Thoracic aorta (tissue), 2 donors: ENCODE results near the gene UBE2QL1. TPM values are rescaled to one million over a fixed set of nuclear protein-coding genes. Genes with fewer than 3 reads are reported as not detected.

Source experiments
- ATAC-seq: fragments of 150-250 bp; one replicate; pipeline ENCODE4 v1.8.0; 2017; ENCODE audit warnings: low read depth; ENCODE audit not compliant: insufficient number of reproducible peaks, low FRiP score
- DNase-seq: peaks from one replicate; pipeline ENCODE4 v3.0.0-alpha.2; 2020; ENCODE audit warnings: low spot score
- H3K27ac ChIP-seq, 2 donors: fragments of 200-600 bp; sonication (generic); 1 replicate in 1 of 2; 2 replicates in 1 of 2; pipeline ENCODE4 v1.5.1; 2016; ENCODE audit warnings: mild to moderate bottlenecking in 2 of 2, moderate library complexity in 2 of 2
- H3K27me3 ChIP-seq: fragments of 200-600 bp; sonication (generic); replicated peaks from 2 replicates; pipeline ENCODE4 v1.6.0; 2016; ENCODE audit warnings: mild to moderate bottlenecking; ENCODE audit not compliant: insufficient read depth
- H3K36me3 ChIP-seq: fragments of 200-600 bp; sonication (generic); one replicate; pipeline ENCODE4 v1.5.1; 2016
- H3K4me1 ChIP-seq, 2 donors: fragments of 200-600 bp; sonication (generic); 1 replicate in 1 of 2; 2 replicates in 1 of 2; pipeline versions ENCODE4 v1.5.1 to v1.6.0; 2016; ENCODE audit warnings: low read depth in 2 of 2, mild to moderate bottlenecking in 1 of 2; ENCODE audit not compliant: control insufficient read depth in 1 of 2
- H3K4me3 ChIP-seq: fragments of 200-600 bp; sonication (generic); 2 replicates; pipeline ENCODE4 v1.5.1; 2016; ENCODE audit warnings: mild to moderate bottlenecking
- H3K9me3 ChIP-seq: fragments of 200-600 bp; sonication (generic); 2 replicates; pipeline ENCODE4 v1.5.1; 2016
- total RNA-seq, 2 donors: library from RNA; depleted of rRNA; stranded (reverse); fragments of >200 nt; gene quantifications; one replicate each; pipeline versions ENCODE4 v1.1.0 to v1.2.3, GENCODE V29; 2016
- TF ChIP-seq, protein P1 (sequence below): fragments of 200-600 bp; sonication (generic); IDR thresholded peaks from one replicate; pipeline ENCODE4 v1.5.1; 2019; ENCODE audit warnings: antibody characterized with exemption

Gene UBE2QL1
- total RNA-seq, 2 donors from 2014 or later = 3.2 to 3.5 TPM

DNA sequence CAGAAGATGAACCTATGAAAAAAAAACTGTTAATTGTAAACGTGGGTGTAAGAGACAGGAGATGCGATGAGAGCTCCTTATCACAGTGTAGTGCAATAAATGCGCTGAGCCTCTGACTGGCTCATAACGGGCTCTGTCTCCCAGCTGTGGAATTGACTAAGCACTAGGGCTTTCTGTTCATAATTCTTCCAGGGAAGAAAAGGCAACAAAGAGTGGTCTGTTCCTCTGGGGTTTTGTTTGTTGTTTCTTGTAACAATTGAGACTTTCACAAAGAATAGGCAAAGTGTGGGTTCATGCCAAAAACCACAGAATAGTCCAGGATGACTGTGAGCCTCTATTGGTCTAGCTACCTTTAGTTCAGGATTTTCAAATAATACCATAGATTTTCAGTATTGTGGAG, 39.4 kb downstream of the UBE2QL1 start:
- H3K27me3 ChIP-seq = no peaks in the 10 kb centered on the region
- H3K4me3 ChIP-seq = no peak overlapping the region
- no peaks in the 10 kb centered on the region for H3K36me3 ChIP-seq
- H3K9me3 ChIP-seq = no peaks in the 10 kb centered on the region
- H3K4me1 ChIP-seq = peaks cover 5 to 17% of the 10 kb centered on the region in 2 donors
- no peak for DNase-seq
- no peak overlapping the region for H3K27ac ChIP-seq
- TF ChIP-seq, protein P1, sequence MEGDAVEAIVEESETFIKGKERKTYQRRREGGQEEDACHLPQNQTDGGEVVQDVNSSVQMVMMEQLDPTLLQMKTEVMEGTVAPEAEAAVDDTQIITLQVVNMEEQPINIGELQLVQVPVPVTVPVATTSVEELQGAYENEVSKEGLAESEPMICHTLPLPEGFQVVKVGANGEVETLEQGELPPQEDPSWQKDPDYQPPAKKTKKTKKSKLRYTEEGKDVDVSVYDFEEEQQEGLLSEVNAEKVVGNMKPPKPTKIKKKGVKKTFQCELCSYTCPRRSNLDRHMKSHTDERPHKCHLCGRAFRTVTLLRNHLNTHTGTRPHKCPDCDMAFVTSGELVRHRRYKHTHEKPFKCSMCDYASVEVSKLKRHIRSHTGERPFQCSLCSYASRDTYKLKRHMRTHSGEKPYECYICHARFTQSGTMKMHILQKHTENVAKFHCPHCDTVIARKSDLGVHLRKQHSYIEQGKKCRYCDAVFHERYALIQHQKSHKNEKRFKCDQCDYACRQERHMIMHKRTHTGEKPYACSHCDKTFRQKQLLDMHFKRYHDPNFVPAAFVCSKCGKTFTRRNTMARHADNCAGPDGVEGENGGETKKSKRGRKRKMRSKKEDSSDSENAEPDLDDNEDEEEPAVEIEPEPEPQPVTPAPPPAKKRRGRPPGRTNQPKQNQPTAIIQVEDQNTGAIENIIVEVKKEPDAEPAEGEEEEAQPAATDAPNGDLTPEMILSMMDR = no peak
- ATAC-seq = no peak

DNA sequence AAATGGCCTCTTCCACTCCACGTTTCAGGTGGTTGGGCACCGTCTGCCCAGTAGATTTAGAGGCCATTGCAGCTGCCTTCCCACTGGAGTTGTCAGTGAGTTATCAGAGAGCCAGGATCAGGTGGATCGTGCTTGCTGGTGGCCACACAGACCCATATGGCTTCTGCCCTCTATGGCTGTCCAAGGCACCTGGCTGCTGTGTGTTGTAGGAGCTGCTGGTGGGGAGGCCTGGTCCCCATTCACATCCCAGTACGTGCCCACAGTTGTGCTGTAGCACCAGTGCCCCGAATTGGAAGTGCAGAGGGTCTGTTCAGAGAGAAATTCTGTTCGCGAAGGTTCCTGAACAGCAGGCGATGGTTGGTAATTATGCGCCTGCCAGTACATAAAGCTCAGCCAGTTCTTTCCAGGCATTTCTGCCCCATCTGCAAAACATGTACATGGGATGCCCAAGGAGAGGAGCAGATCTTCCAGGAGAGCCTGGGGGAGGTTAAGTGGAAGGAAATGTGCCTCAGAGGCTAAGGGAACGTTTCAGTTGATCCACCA, 41.1 kb downstream of the UBE2QL1 start:
- TF ChIP-seq, protein P1 = no peak
- H3K4me1 ChIP-seq = peaks cover 5 to 17% of the 10 kb centered on the region in 2 donors
- ATAC-seq (no peak), DNase-seq (no peak)
- H3K27me3 ChIP-seq = no peaks in the 10 kb centered on the region
- H3K36me3 ChIP-seq = no peaks in the 10 kb centered on the region
- H3K9me3 ChIP-seq = no peaks in the 10 kb centered on the region
- H3K4me3 ChIP-seq = no peak overlapping the region
- no peak overlapping the region for H3K27ac ChIP-seq

DNA sequence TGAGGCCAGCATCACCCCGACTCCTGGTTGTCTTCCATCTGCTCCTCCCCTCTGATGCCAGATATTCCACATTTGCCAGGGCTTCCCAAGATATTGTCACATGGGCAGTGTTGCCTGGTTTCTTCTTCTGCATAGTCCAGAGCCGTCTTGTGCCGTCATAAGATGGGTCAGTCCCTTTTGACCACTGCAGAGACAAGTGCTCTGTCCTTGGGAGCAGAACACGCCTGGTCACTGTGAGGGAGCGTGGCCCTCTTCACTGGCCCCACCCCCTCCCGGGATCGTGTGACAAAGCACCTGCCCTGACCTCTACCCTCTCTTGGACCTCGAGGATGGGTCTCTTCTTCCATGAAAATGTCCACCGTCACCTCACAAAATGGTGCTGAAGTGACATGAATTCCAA, 41.6 kb downstream of the UBE2QL1 start:
- H3K4me1 ChIP-seq = peaks cover 4 to 17% of the 10 kb centered on the region in 2 donors
- H3K9me3 ChIP-seq = no peaks in the 10 kb centered on the region
- H3K27ac ChIP-seq = no peak overlapping the region
- DNase-seq (no peak), ATAC-seq (no peak)
- H3K36me3 ChIP-seq = no peaks in the 10 kb centered on the region
- H3K4me3 ChIP-seq = no peak overlapping the region
- TF ChIP-seq, protein P1 = no peak
- H3K27me3 ChIP-seq = no peaks in the 10 kb centered on the region

DNA sequence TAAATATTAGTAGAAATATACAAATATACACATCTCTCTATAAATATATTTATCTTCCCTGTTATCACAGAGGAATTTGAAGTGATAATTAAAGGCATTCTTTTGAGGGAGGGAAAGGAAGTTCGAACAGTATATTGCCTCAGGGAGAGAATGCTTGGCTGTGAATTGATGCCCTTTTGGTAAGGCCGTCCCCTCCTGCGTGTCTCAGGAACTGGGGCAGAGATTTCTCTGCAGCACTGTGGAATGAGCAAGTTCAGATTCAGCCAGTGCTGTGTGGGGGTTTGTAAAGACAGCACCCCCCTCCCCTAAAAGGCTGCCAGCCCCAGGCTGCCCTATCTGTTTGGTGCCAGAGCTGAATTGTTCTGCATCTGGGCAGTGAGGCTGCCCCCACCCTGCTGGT, 42.0 kb downstream of the UBE2QL1 start:
- Histone ChIP-seq H3K4me1 (peaks cover 2 to 17% of the 10 kb centered on the region in 2 donors), H3K36me3 (no peaks in the 10 kb centered on the region), H3K27me3 (no peaks in the 10 kb centered on the region), H3K27ac (no peak overlapping the region), H3K9me3 (no peaks in the 10 kb centered on the region), H3K4me3 (no peak overlapping the region)
- TF ChIP-seq, protein P1 = no peak
- no peak for ATAC-seq
- no peak for DNase-seq

DNA sequence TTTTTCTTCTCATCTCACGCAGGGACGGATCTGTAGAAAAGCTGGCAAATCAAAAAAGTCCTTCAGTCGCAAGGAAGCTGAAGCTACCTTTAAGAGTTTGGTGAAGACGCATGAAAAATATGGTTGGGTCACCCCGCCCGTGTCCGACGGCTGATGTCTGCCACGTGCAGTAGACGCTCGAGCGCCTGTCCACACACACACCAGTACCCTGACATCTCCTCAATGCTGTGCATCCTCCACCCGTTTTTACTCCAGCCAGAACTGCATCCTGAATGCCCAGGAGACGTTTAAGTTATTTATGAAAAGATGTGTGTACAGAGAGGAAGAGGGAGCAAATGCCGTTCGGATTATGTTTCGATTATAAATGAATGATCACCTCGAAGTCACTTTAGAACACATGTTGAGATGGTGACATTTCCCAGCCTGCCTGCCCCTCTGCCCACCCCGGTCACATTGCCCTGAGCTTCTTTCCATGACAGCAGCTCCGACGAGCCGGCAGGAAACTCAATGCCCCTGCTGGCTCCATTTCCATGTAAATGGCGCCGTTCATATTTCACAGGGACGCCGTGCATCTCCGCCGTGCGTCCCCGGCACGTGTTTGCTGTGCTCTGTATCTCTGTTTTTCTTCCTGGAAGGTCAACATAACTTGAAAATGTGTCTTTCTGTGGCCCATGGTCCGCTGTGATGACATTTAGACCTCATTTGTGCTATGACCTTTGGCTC, 42.7 kb downstream of the UBE2QL1 start:
- DNase-seq (no peak), ATAC-seq (no peak)
- peaks cover 2 to 18% of the 10 kb centered on the region in 2 donors for H3K4me1 ChIP-seq
- H3K9me3 ChIP-seq = no peaks in the 10 kb centered on the region
- TF ChIP-seq, protein P1 = no peak
- no peak overlapping the region for H3K27ac ChIP-seq
- no peak overlapping the region for H3K4me3 ChIP-seq
- no peaks in the 10 kb centered on the region for H3K36me3 ChIP-seq
- no peaks in the 10 kb centered on the region for H3K27me3 ChIP-seq
